AG09309 (cell line): ENCODE results near the gene OSBP.
"Not testable (repeated sequence)": the region's sequence is repeated elsewhere in the genome, so short reads cannot be mapped to it uniquely, and the experiment has no call there.

Source experiments
- DNase-seq: peaks from one replicate; pipeline ENCODE4 v3.0.0-alpha.2; 2010; ENCODE audit warnings: low read depth
- H3K4me3 ChIP-seq: 2 replicates; pipeline ENCODE4 v1.5.1; 2011; ENCODE audit warnings: mild to moderate bottlenecking, low read depth, low read length, moderate library complexity; ENCODE audit not compliant: control insufficient read depth
- TF ChIP-seq, protein P1 (sequence below): IDR thresholded peaks from 2 replicates; pipeline ENCODE4 v1.5.1; 2011; ENCODE audit warnings: mild to moderate bottlenecking, low read depth, low read length, inconsistent platforms; ENCODE audit not compliant: insufficient read depth, control insufficient read depth; ENCODE audit errors: missing control alignments

The OSBP gene

DNA sequence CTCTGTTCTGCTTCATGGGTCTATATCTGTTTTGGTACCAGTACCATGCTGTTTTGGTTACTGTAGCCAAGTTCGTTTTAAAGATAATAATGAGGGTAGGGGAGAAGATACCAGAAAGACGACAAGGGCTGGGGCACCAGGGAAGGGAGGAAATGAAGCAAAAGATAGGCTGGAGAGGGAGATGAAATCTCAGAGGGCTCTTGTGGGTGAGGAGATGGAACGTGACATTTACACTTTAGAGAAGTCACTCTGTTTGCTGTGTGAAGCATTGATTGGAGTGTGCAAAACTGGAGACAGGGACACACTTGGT lies 70.8 kb downstream of the OSBP start:
- H3K4me3 ChIP-seq, result no peak overlapping the region

DNA sequence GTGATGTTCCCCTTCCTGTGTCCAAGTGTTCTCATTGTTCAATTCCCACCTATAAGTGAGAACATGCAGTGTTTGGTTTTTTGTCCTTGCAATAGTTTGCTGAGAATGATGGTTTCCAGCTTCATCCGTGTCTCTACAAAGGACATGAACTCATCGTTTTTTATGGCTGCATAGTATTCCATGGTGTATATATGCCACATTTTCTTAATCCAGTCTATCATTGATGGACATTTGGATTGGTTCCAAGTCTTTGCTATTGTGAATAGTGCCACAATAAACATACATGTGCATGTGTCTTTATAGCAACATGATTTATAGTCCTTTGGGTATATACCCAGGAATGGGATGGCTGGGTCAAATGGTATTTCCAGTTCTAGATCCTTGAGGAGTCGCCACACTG lies 71.9 kb downstream of the OSBP start:
- not testable (repeated sequence) for DNase-seq, H3K4me3 ChIP-seq

More for the DNA sequence above, 70.8 kb downstream of the OSBP start:
- TF ChIP-seq, protein P1, sequence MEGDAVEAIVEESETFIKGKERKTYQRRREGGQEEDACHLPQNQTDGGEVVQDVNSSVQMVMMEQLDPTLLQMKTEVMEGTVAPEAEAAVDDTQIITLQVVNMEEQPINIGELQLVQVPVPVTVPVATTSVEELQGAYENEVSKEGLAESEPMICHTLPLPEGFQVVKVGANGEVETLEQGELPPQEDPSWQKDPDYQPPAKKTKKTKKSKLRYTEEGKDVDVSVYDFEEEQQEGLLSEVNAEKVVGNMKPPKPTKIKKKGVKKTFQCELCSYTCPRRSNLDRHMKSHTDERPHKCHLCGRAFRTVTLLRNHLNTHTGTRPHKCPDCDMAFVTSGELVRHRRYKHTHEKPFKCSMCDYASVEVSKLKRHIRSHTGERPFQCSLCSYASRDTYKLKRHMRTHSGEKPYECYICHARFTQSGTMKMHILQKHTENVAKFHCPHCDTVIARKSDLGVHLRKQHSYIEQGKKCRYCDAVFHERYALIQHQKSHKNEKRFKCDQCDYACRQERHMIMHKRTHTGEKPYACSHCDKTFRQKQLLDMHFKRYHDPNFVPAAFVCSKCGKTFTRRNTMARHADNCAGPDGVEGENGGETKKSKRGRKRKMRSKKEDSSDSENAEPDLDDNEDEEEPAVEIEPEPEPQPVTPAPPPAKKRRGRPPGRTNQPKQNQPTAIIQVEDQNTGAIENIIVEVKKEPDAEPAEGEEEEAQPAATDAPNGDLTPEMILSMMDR, result no peak
- DNase-seq, result no peak

DNA sequence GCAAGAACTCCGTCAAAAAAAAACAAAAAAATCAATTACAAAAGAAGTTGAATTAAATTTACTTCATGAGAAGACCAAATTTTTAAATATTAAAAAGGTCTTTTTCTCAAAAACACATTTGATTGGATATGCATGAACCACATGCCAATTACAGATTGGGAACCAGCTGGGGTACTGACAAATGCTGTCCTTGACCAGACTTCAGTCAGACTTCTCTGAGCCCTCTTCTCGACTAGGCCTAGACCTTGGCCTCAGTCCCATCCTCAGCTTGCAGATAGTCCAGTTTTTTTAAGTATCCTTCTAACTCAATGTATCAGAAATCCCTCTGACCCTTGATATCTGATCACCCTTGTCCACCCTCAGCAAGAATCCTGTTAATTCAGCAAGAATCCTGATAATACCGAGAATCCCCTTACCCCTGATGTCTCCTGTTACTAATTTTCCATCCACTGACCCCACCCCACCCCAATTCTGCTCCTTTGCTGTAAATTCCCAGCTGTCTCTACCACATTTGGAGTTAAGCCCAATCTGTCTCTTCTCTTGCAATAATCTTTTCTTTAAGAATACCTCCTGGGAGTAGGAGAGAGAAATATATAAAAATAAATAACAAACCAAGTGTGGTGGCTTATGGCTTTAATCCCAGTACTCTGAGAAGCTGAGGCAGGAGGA lies 73.3 kb downstream of the OSBP start:
- no peak for DNase-seq
- TF ChIP-seq, protein P1, result no peak
- H3K4me3 ChIP-seq, result no peak overlapping the region

DNA sequence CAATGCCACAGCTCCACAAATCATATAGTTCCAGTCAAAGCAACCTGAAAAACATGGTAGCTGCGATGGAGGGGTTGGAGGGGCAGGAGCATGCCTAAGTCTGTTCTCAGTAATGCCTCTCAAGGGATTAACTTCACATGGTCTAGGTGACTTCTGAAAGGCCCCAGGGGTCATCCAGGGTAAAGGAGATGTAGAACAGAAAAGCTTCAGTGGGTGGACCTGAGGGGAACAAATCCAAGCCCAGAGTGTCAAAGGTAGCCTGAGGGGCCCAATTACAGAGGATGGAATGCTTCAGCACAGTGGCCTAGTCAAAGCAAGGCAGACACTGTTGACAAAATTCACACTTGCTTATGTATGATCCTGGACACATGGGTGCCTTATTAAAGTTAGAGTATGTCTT lies 80.9 kb downstream of the OSBP start:
- DNase-seq, result no peak
- TF ChIP-seq, protein P1, result no peak
- no peak overlapping the region for H3K4me3 ChIP-seq

DNA sequence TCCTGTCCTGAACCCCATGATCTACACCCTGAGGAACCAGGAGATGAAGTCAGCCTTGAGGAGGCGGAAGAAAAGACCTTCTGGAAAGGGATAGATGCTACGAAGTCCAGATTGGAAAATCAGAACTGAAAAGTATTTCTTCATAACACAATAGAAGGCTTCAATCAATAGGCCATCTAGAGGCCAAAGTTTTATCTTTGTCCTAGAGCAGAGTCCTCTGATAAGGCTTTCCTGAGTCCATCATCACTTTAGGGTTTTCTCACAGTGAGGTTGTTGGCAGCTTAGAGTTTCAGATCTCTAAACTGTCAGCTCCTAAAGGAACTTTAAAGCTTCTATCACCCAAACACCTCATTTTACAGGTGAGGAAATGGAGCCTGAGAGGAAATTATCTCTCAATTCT lies 83.0 kb downstream of the OSBP start:
- no peak for DNase-seq
- H3K4me3 ChIP-seq, result no peak overlapping the region
- TF ChIP-seq, protein P1, result no peak

DNA sequence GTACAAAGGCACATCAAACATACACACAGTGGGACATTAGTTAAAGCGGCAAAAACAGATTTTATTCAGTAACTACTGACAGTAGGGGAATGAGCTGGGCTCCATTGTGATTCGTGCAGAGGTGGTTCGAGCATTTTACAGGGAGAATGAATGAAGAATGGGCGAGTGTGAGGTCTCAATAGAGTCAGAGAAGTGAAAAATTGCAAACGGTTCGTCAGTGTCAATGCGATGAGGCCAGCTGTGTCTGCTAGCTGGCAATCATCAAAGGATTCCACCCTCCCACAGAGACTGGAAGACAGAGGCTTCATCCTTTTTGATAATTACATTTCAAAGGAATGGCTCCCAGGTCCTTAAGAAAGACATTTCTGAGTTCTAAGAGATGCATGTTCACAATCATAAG lies 86.9 kb downstream of the OSBP start:
- DNase-seq, result no peak
- no peak overlapping the region for H3K4me3 ChIP-seq
- TF ChIP-seq, protein P1, result no peak
